GM12891 (cell line): ENCODE data around the gene TEC.

Experiments
- PAX5 ChIP-seq: IDR thresholded peaks from 2 replicates; pipeline ENCODE4 v1.6.1; 2011; ENCODE audit warnings: low read length, moderate library complexity, mild to moderate bottlenecking; ENCODE audit not compliant: insufficient read depth, severe bottlenecking
- POLR2A ChIP-seq: IDR thresholded peaks from 2 replicates; pipeline ENCODE4 v1.6.1; 2011; ENCODE audit warnings: low read depth, low read length, control low read depth
- POLR2AphosphoS5 ChIP-seq: IDR thresholded peaks from 2 replicates; pipeline ENCODE4 v1.6.1; 2011; ENCODE audit warnings: low read depth, low read length, control low read depth
- SPI1 ChIP-seq: IDR thresholded peaks from 2 replicates; pipeline ENCODE4 v1.6.1; 2011; ENCODE audit warnings: low read depth, low read length, control low read depth
- TAF1 ChIP-seq: IDR thresholded peaks from 2 replicates; pipeline ENCODE4 v1.6.1; 2011; ENCODE audit warnings: low read depth, low read length, control low read depth

- TF ChIP-seq SPI1 (no peak), POLR2A (no peak), POLR2AphosphoS5 (no peak), PAX5 (no peak), TAF1 (no peak)
Measured at GRCh38 chr4:48261281-48261680, 8.4 kb downstream of the TEC start.
